Ectodermal cell (in vitro differentiated cells): ENCODE measurements around the gene CNTN5.

ENCODE experiments used
- H3K27ac ChIP-seq: 2 replicates; pipeline ENCODE4 v1.7.0; 2013; ENCODE audit warnings: mild to moderate bottlenecking, low read depth, low read length; ENCODE audit not compliant: insufficient read depth, poor library complexity, severe bottlenecking
- H3K27me3 ChIP-seq: 2 replicates; pipeline ENCODE4 v1.7.0; 2013; ENCODE audit warnings: mild to moderate bottlenecking, low read length; ENCODE audit not compliant: insufficient read depth, control insufficient read depth, poor library complexity, severe bottlenecking
- H3K36me3 ChIP-seq: one replicate; pipeline ENCODE4 v1.7.0; 2013; ENCODE audit warnings: low read length; ENCODE audit not compliant: control insufficient read depth, insufficient read depth
- H3K4me1 ChIP-seq: one replicate; pipeline ENCODE4 v1.7.0; 2013; ENCODE audit warnings: low read length; ENCODE audit not compliant: control insufficient read depth, insufficient read depth
- H3K4me3 ChIP-seq: 2 replicates; pipeline ENCODE4 v1.7.0; 2013; ENCODE audit warnings: low read depth, low read length, control low read depth; ENCODE audit not compliant: insufficient read depth
- H3K9me3 ChIP-seq: 2 replicates; pipeline ENCODE4 v1.7.0; 2013; ENCODE audit warnings: mild to moderate bottlenecking, low read length, moderate library complexity; ENCODE audit not compliant: control insufficient read depth
- WGBS, 2 experiments: methylation state at CpG; one replicate each; pipeline ENCODE4 v1.1.7; 2013; ENCODE audit warnings: missing lambda C conversion rate in 2 of 2; 5-methylcytosine and 5-hydroxymethylcytosine counted together

The CNTN5 gene

GRCh38 chr11:100163471-100163870 lies 1142.7 kb downstream of the CNTN5 start:
- no peaks in the 10 kb centered on the region for H3K4me1 ChIP-seq

DNA sequence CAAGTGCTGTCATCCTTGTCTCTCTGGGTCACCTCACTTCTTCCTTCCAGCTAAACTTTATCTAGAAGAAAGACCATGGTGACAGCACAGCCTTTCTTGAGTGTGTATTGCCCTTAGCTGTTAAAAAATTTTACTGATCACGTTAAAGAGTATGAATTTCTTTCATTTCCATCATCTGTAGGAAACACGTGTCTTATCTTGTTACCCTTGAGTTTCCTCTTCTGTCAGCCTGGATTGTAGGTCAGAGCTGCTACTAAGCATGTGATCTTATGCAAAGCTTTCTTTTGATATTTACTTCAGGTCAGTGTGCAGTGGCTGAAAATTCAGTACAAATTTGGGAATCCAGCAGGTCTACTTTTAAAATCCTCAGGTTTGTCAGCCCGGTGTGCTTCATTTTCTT lies 1154.1 kb downstream of the CNTN5 start:
- Histone ChIP-seq H3K4me1 (no peaks in the 10 kb centered on the region), H3K4me3 (no peak overlapping the region), H3K27ac (no peak overlapping the region), H3K9me3 (no peaks in the 10 kb centered on the region), H3K27me3 (no peaks in the 10 kb centered on the region), H3K36me3 (no peaks in the 10 kb centered on the region)
- 93 to 94% methylated on average over 3 of the region's 3 CpGs for WGBS, 2 experiments

More at GRCh38 chr11:100163471-100163870, 1142.7 kb downstream of the CNTN5 start:
- Histone ChIP-seq H3K9me3 (no peaks in the 10 kb centered on the region), H3K27ac (no peak overlapping the region), H3K4me3 (no peak overlapping the region), H3K36me3 (no peaks in the 10 kb centered on the region), H3K27me3 (no peaks in the 10 kb centered on the region)

- no peaks in the 10 kb centered on the region for H3K27me3 ChIP-seq
- H3K9me3 ChIP-seq = no peaks in the 10 kb centered on the region
- no peaks in the 10 kb centered on the region for H3K36me3 ChIP-seq
- H3K27ac ChIP-seq = no peak overlapping the region
- H3K4me3 ChIP-seq = no peak overlapping the region
- H3K4me1 ChIP-seq = no peaks in the 10 kb centered on the region
Observed at GRCh38 chr11:100176456-100176855, 1155.7 kb downstream of the CNTN5 start.

DNA sequence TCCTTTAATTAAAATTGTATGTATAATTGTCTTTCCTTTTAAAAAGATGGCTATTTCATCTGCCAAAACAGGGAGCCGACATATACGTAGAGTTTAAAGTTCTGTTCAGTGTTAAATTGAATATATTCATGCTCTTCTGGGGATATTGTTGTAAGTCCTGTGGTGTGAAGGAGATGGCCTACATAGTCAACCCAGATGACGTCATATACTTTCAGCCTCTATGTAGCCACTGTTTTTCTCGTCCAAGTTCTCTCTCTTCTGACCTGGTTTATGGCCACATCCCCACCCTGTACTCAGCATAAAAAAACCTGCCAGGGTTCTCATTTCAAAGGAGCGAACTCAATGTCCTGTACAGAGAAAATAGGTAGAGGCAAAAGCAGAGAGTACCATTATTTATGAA lies 1156.9 kb downstream of the CNTN5 start:
- Histone ChIP-seq H3K36me3 (no peaks in the 10 kb centered on the region), H3K4me1 (no peaks in the 10 kb centered on the region), H3K9me3 (no peaks in the 10 kb centered on the region), H3K27me3 (no peaks in the 10 kb centered on the region), H3K27ac (no peak overlapping the region), H3K4me3 (no peak overlapping the region)
- 94 to 96% methylated on average over 5 of the region's 5 CpGs for WGBS, 2 experiments

GRCh38 chr11:100182350-100182749 lies 1161.6 kb downstream of the CNTN5 start:
- Histone ChIP-seq H3K9me3 (no peaks in the 10 kb centered on the region), H3K4me3 (no peak overlapping the region), H3K36me3 (no peaks in the 10 kb centered on the region), H3K4me1 (no peaks in the 10 kb centered on the region), H3K27me3 (no peaks in the 10 kb centered on the region), H3K27ac (no peak overlapping the region)

GRCh38 chr11:100182927-100183326 lies 1162.2 kb downstream of the CNTN5 start:
- Histone ChIP-seq H3K4me1 (no peaks in the 10 kb centered on the region), H3K4me3 (no peak overlapping the region), H3K27me3 (no peaks in the 10 kb centered on the region), H3K27ac (no peak overlapping the region), H3K9me3 (no peaks in the 10 kb centered on the region), H3K36me3 (no peaks in the 10 kb centered on the region)
- WGBS, 2 experiments = 94 to 100% methylated on average over 1 to 2 of the region's 2 CpGs

DNA sequence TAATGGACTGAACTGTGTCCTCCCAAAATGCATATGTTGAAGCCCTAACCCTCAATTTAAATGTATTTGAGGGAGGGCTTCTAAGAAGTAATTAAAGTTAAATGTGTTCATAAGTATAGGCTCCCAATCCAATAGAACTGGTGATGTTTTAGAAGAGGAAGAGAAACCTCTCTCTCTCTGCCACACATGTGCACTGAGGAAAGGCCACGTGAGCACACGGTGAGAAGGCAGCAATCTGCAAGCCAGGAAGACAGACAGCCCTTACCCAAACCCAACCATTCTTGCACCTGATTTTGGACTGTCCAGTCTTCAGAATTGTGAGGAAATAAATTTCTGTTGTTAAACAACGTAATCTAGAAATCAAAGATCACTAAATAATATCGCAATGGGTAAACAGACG lies 1164.8 kb downstream of the CNTN5 start:
- Histone ChIP-seq H3K9me3 (no peaks in the 10 kb centered on the region), H3K27me3 (no peaks in the 10 kb centered on the region), H3K36me3 (no peaks in the 10 kb centered on the region), H3K4me3 (no peak overlapping the region), H3K27ac (no peak overlapping the region), H3K4me1 (no peaks in the 10 kb centered on the region)
- 91 to 98% methylated on average over 5 of the region's 5 CpGs for WGBS, 2 experiments

- no peak overlapping the region for H3K27ac ChIP-seq
- H3K36me3 ChIP-seq = no peaks in the 10 kb centered on the region
- H3K4me1 ChIP-seq = no peaks in the 10 kb centered on the region
- no peaks in the 10 kb centered on the region for H3K9me3 ChIP-seq
- H3K27me3 ChIP-seq = no peaks in the 10 kb centered on the region
- no peak overlapping the region for H3K4me3 ChIP-seq
- WGBS, 2 experiments = 88 to 92% methylated on average over 6 of the region's 6 CpGs
Observed at GRCh38 chr11:100188137-100188783, 1167.5 kb downstream of the CNTN5 start.

DNA sequence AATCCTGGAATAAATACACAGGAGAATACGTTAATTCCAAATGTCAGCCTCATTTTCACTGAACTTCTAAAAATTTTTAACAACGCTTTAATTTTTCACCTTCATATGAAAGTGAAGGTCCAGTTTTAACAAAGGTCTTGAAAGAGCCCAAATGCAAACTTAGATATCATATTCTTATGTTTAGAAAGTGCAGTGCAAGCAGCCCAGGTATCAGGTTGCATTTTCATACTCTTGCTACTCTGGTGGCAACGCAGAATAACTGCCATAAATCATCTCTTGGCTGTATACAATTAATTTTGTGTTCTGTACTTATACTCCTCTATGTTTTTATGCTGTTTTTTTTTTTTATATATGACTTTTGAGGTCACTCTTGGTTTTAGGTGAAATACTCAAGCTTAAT lies 1169.6 kb downstream of the CNTN5 start:
- Histone ChIP-seq H3K4me1 (no peaks in the 10 kb centered on the region), H3K4me3 (no peak overlapping the region), H3K9me3 (no peaks in the 10 kb centered on the region), H3K36me3 (no peaks in the 10 kb centered on the region), H3K27me3 (no peaks in the 10 kb centered on the region), H3K27ac (no peak overlapping the region)
- WGBS, 2 experiments = 69% methylated on average over 2 of the region's 3 CpGs; no CpG with 5 or more reads in 1 of the 2 experiments

DNA sequence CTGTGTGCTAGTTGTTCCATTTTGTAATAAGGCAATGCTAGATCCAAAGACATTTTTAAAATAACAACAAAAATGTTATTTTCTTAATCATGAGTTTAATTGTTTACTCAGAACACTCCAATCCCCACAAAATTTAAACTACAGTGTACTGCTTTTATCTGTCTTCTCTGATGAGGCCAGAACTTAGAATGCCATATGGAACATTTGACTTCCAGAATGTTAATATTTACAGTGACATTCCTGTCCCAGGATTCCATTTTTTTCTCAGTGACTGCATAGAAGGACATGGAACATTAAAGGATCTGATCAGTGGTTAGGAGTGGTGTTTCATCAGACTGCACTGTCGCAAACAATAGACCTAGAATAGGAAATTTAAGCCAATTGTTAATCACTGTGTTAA lies 1171.4 kb downstream of the CNTN5 start:
- no peak overlapping the region for H3K27ac ChIP-seq
- 32 to 40% methylated on average over 1 of the region's 1 CpG for whole genome bisulfite sequencing, 2 experiments
- H3K4me1 ChIP-seq = no peaks in the 10 kb centered on the region
- H3K36me3 ChIP-seq = no peaks in the 10 kb centered on the region
- no peaks in the 10 kb centered on the region for H3K9me3 ChIP-seq
- no peak overlapping the region for H3K4me3 ChIP-seq
- H3K27me3 ChIP-seq = no peaks in the 10 kb centered on the region

GRCh38 chr11:100203789-100204188 lies 1183.0 kb downstream of the CNTN5 start:
- Histone ChIP-seq H3K4me1 (no peaks in the 10 kb centered on the region), H3K27ac (no peak overlapping the region), H3K9me3 (no peaks in the 10 kb centered on the region), H3K36me3 (no peaks in the 10 kb centered on the region), H3K27me3 (no peaks in the 10 kb centered on the region), H3K4me3 (no peak overlapping the region)
- 80 to 82% methylated on average over 2 of the region's 2 CpGs for WGBS, 2 experiments
